Measurements from ENCODE around the gene SHROOM3. TPM values are rescaled to one million over a fixed set of nuclear protein-coding genes. Genes with fewer than 3 reads are reported as not detected.

Gene SHROOM3
- total and polyA plus RNA-seq, 2 donors (not counting 1 experiment from before 2014, with no cell fraction given): 0.91 to 1.5 TPM

DNA sequence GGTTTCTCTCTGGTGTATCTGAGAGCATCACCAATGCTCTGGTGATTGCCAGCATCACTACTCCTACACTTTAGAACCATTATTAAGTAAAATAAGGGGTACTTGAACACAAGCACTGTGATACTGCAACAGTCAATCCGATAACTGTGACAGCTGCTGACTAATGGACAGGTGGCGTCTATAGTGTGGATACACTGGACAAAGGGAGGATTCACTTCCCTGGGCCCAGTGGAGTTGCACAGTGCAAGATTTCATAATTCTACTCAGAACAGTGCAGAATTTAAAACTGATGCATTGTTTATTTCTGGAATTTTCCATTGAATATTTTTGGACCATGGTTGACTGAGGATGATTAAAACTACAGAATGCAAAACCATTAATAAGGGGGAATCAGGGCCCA, 97.8 kb downstream of the SHROOM3 start:
- H3K27me3 Mint-ChIP-seq: peaks cover 6% of the 10 kb centered on the region
- Histone ChIP-seq H4K20me1 (ENCODE audit: control insufficient read depth, insufficient read depth, low read length, poor library complexity, severe bottlenecking) (no peaks in the 10 kb centered on the region), H3K4me1 (ENCODE audit: control insufficient read depth in 2 of 2, insufficient read depth in 2 of 2, low read length in 2 of 2) (no peaks in the 10 kb centered on the region), H3K4me3 (ENCODE audit: control extremely low read depth in 1 of 5, extremely low read depth in 1 of 5, insufficient read depth in 1 of 5, low read depth in 2 of 5, low read length in 4 of 5) (no peak overlapping the region), H3K36me3 (replicated peaks in 1 of 2; ENCODE audit: control extremely low read depth in 1 of 2, control insufficient read depth in 1 of 2, extremely low read depth in 1 of 2, insufficient read depth in 2 of 2, low read length in 1 of 2) (no peaks in the 10 kb centered on the region), H2AFZ (ENCODE audit: insufficient read depth, low read depth, low read length, poor library complexity, severe bottlenecking) (no peak overlapping the region), H3K9ac (ENCODE audit: low read length) (no peak overlapping the region), H3K79me2 (ENCODE audit: control insufficient read depth, insufficient read depth, low read length) (no peaks in the 10 kb centered on the region), H3K9me3 (ENCODE audit: control extremely low read depth in 1 of 3, control insufficient read depth in 2 of 3, insufficient read depth in 1 of 3, low read length in 2 of 3) (no peaks in the 10 kb centered on the region), H3K4me2 (replicated peaks; ENCODE audit: low read depth, low read length, poor library complexity, severe bottlenecking) (no peak overlapping the region), H3K27me3 (replicated peaks in 1 of 4; ENCODE audit: control extremely low read depth in 1 of 4, control insufficient read depth in 3 of 4, insufficient read depth in 4 of 4, low read length in 3 of 4) (no peaks in the 10 kb centered on the region), H3K27ac (ENCODE audit: low read length in 2 of 2) (no peak overlapping the region)
- intact Hi-C loops (cut with micrococcal nuclease): no loop called here
- POLR2A ChIA-PET: no interaction called here
- no CpG with 5 or more reads among the region's 2 CpGs for WGBS (ENCODE audit: insufficient coverage)
- H3K27ac Mint-ChIP-seq: no peak overlapping the region
- DNase-seq (no peak), ATAC-seq (ENCODE audit: low read depth) (no peak)
- no peak for TF ChIP-seq EZH2 (IDR thresholded peaks at IDR 0.05; ENCODE audit: borderline replicate concordance, insufficient read depth, low read depth, low read length, poor library complexity, severe bottlenecking)
- TF ChIP-seq, protein P1, sequence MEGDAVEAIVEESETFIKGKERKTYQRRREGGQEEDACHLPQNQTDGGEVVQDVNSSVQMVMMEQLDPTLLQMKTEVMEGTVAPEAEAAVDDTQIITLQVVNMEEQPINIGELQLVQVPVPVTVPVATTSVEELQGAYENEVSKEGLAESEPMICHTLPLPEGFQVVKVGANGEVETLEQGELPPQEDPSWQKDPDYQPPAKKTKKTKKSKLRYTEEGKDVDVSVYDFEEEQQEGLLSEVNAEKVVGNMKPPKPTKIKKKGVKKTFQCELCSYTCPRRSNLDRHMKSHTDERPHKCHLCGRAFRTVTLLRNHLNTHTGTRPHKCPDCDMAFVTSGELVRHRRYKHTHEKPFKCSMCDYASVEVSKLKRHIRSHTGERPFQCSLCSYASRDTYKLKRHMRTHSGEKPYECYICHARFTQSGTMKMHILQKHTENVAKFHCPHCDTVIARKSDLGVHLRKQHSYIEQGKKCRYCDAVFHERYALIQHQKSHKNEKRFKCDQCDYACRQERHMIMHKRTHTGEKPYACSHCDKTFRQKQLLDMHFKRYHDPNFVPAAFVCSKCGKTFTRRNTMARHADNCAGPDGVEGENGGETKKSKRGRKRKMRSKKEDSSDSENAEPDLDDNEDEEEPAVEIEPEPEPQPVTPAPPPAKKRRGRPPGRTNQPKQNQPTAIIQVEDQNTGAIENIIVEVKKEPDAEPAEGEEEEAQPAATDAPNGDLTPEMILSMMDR (IDR thresholded peaks at IDR 0.05): no peak
- CTCF ChIA-PET: no interaction called here
- H3K4me1 Mint-ChIP-seq: no peaks in the 10 kb centered on the region
- H3K4me3 Mint-ChIP-seq: no peak overlapping the region
- H3K9me3 Mint-ChIP-seq (ENCODE audit: insufficient read depth): no peaks in the 10 kb centered on the region

DNA sequence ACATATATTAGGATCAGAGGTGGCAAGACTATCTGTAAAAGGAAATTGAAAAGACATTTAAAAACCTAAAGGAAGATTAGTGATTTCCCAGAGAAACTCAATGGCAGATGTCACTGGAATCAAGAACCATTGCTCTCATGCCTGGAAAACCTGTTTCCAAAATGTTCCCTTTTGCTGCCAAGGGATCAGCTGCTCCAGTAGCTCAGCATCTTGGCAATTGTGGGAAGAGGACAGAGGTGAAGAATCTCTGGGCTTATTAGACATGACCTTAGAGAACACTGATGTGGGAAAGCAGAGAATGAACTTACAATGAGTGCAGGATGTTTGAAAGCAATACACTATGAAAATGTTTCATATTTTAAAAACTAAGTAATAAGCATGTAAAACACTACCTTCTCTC, 98.3 kb downstream of the SHROOM3 start:
- Histone ChIP-seq H3K27ac (ENCODE audit: low read length in 2 of 2) (no peak overlapping the region), H3K36me3 (replicated peaks in 1 of 2; ENCODE audit: control extremely low read depth in 1 of 2, control insufficient read depth in 1 of 2, extremely low read depth in 1 of 2, insufficient read depth in 2 of 2, low read length in 1 of 2) (no peaks in the 10 kb centered on the region)
- no peak overlapping the region for H3K27ac Mint-ChIP-seq

More for the DNA sequence above, 98.3 kb downstream of the SHROOM3 start:
- Histone ChIP-seq H3K79me2 (ENCODE audit: control insufficient read depth, insufficient read depth, low read length) (no peaks in the 10 kb centered on the region), H4K20me1 (ENCODE audit: control insufficient read depth, insufficient read depth, low read length, poor library complexity, severe bottlenecking) (no peaks in the 10 kb centered on the region), H3K4me3 (ENCODE audit: control extremely low read depth in 1 of 5, extremely low read depth in 1 of 5, insufficient read depth in 1 of 5, low read depth in 2 of 5, low read length in 4 of 5) (no peak overlapping the region), H3K9me3 (ENCODE audit: control extremely low read depth in 1 of 3, control insufficient read depth in 2 of 3, insufficient read depth in 1 of 3, low read length in 2 of 3) (no peaks in the 10 kb centered on the region), H3K27me3 (replicated peaks in 1 of 4; ENCODE audit: control extremely low read depth in 1 of 4, control insufficient read depth in 3 of 4, insufficient read depth in 4 of 4, low read length in 3 of 4) (no peaks in the 10 kb centered on the region), H3K9ac (ENCODE audit: low read length) (no peak overlapping the region), H2AFZ (ENCODE audit: insufficient read depth, low read depth, low read length, poor library complexity, severe bottlenecking) (no peak overlapping the region), H3K4me1 (ENCODE audit: control insufficient read depth in 2 of 2, insufficient read depth in 2 of 2, low read length in 2 of 2) (no peaks in the 10 kb centered on the region), H3K4me2 (replicated peaks; ENCODE audit: low read depth, low read length, poor library complexity, severe bottlenecking) (no peak overlapping the region)
- DNase-seq (no peak), ATAC-seq (ENCODE audit: low read depth) (no peak)
- intact Hi-C loops (cut with micrococcal nuclease): no loop called here
- POLR2A ChIA-PET: no interaction called here
- CTCF ChIA-PET: interaction anchor here (1.3 kb wide), 1 partner anchor 20 kb away, joined by 3 read pairs; no protein-coding TSS in a partner anchor
- Mint-ChIP-seq H3K4me1 (no peaks in the 10 kb centered on the region), H3K27me3 (peaks cover 6% of the 10 kb centered on the region), H3K4me3 (no peak overlapping the region), H3K9me3 (ENCODE audit: insufficient read depth) (no peaks in the 10 kb centered on the region)
- TF ChIP-seq, protein P1 (IDR thresholded peaks at IDR 0.05): no peak
- TF ChIP-seq EZH2 (IDR thresholded peaks at IDR 0.05; ENCODE audit: borderline replicate concordance, insufficient read depth, low read depth, low read length, poor library complexity, severe bottlenecking): no peak
